ENCODE results near the gene MDGA2. TPM values are rescaled to one million over a fixed set of nuclear protein-coding genes. Genes with fewer than 3 reads are reported as not detected.
"Not testable (repeated sequence)": the region's sequence is repeated elsewhere in the genome, so short reads cannot be mapped to it uniquely, and the experiment has no call there.

Gene MDGA2
- total RNA-seq, 1 donor from 2014 or later: 8.1 TPM

- H3K27ac Mint-ChIP-seq (ENCODE audit: unreplicated experiment): no peak overlapping the region
- no peak for TF ChIP-seq CTCF (IDR thresholded peaks at IDR 0.05; ENCODE audit: unreplicated experiment)
- H3K36me3 Mint-ChIP-seq (ENCODE audit: low read depth, unreplicated experiment): no peaks in the 10 kb centered on the region
- no peaks in the 10 kb centered on the region for H3K27me3 Mint-ChIP-seq (ENCODE audit: unreplicated experiment)
- H3K4me1 Mint-ChIP-seq (ENCODE audit: unreplicated experiment): peaks cover 2% of the 10 kb centered on the region
- DNase-seq (ENCODE audit: low spot score): no peak
- H3K4me3 Mint-ChIP-seq (ENCODE audit: unreplicated experiment): no peak overlapping the region
- H3K9me3 Mint-ChIP-seq (ENCODE audit: unreplicated experiment): no peaks in the 10 kb centered on the region
These were observed 483.7 kb downstream of the MDGA2 start for GRCh38 chr14:47191700-47192099.

GRCh38 chr14:47189911-47190484 lies 485.4 kb downstream of the MDGA2 start:
- H3K27ac Mint-ChIP-seq (ENCODE audit: unreplicated experiment): no peak overlapping the region
- peaks cover 5% of the 10 kb centered on the region for H3K4me1 Mint-ChIP-seq (ENCODE audit: unreplicated experiment)
- no peak for DNase-seq (ENCODE audit: low spot score)
- no peak for TF ChIP-seq CTCF (IDR thresholded peaks at IDR 0.05; ENCODE audit: unreplicated experiment)
- no peak overlapping the region for H3K4me3 Mint-ChIP-seq (ENCODE audit: unreplicated experiment)
- H3K9me3 Mint-ChIP-seq (ENCODE audit: unreplicated experiment): no peaks in the 10 kb centered on the region
- no peaks in the 10 kb centered on the region for H3K36me3 Mint-ChIP-seq (ENCODE audit: low read depth, unreplicated experiment)
- no peaks in the 10 kb centered on the region for H3K27me3 Mint-ChIP-seq (ENCODE audit: unreplicated experiment)

- no peak overlapping the region for H3K27ac Mint-ChIP-seq (ENCODE audit: unreplicated experiment)
- TF ChIP-seq CTCF (IDR thresholded peaks at IDR 0.05; ENCODE audit: unreplicated experiment): no peak
- H3K27me3 Mint-ChIP-seq (ENCODE audit: unreplicated experiment): no peaks in the 10 kb centered on the region
- no peaks in the 10 kb centered on the region for H3K36me3 Mint-ChIP-seq (ENCODE audit: low read depth, unreplicated experiment)
- H3K4me3 Mint-ChIP-seq (ENCODE audit: unreplicated experiment): no peak overlapping the region
- DNase-seq (ENCODE audit: low spot score): no peak
- peaks cover 5% of the 10 kb centered on the region for H3K4me1 Mint-ChIP-seq (ENCODE audit: unreplicated experiment)
- no peaks in the 10 kb centered on the region for H3K9me3 Mint-ChIP-seq (ENCODE audit: unreplicated experiment)
These were observed 488.9 kb downstream of the MDGA2 start for GRCh38 chr14:47186486-47186885.

- no peak for DNase-seq (ENCODE audit: low spot score)
- Mint-ChIP-seq H3K27me3 (ENCODE audit: unreplicated experiment) (peaks cover 2% of the 10 kb centered on the region), H3K9me3 (ENCODE audit: unreplicated experiment) (no peaks in the 10 kb centered on the region), H3K36me3 (ENCODE audit: low read depth, unreplicated experiment) (no peaks in the 10 kb centered on the region), H3K4me3 (ENCODE audit: unreplicated experiment) (no peak overlapping the region), H3K27ac (ENCODE audit: unreplicated experiment) (no peak overlapping the region), H3K4me1 (ENCODE audit: unreplicated experiment) (no peaks in the 10 kb centered on the region)
- TF ChIP-seq CTCF (IDR thresholded peaks at IDR 0.05; ENCODE audit: unreplicated experiment): no peak
These were observed 495.5 kb downstream of the MDGA2 start for GRCh38 chr14:47179906-47180305.

- not testable (repeated sequence) for H3K4me1 Mint-ChIP-seq (ENCODE audit: unreplicated experiment); H3K36me3 Mint-ChIP-seq (ENCODE audit: low read depth, unreplicated experiment); H3K4me3 Mint-ChIP-seq (ENCODE audit: unreplicated experiment); H3K27me3 Mint-ChIP-seq (ENCODE audit: unreplicated experiment); H3K27ac Mint-ChIP-seq (ENCODE audit: unreplicated experiment); DNase-seq (ENCODE audit: low spot score)
- peaks cover 16% of the 10 kb centered on the region for H3K9me3 Mint-ChIP-seq (ENCODE audit: unreplicated experiment)
These were observed 503.5 kb downstream of the MDGA2 start for GRCh38 chr14:47171896-47172295.

Data from endothelial cell (in vitro differentiated cells).